Keratinocyte (primary cell): Measurements from ENCODE around the gene NKAP. TPM values are rescaled to one million over a fixed set of nuclear protein-coding genes. Genes with fewer than 3 reads are reported as not detected.

Experiments used
- DNase-seq: peaks from one replicate; pipeline ENCODE4 v3.0.0-alpha.2; 2011; ENCODE audit warnings: low read depth, missing footprints, low spot score
- FAIRE-seq: peaks from 2 replicates; lab custom pipeline; 2011; peaks lifted over from hg19 to GRCh38; lab: Jason Lieb, UNC
- H2AFZ ChIP-seq: 2 replicates; pipeline ENCODE4 v1.6.0; 2012; ENCODE audit warnings: low read length, control low read depth, inconsistent platforms; ENCODE audit not compliant: control insufficient read depth
- H3K27ac ChIP-seq: 2 replicates; pipeline ENCODE4 v1.5.1; 2011; ENCODE audit warnings: low read length; ENCODE audit not compliant: control insufficient read depth, insufficient read depth
- H3K27me3 ChIP-seq: 3 replicates; pipeline ENCODE4 v1.6.0; 2011; ENCODE audit warnings: low read length; ENCODE audit not compliant: control insufficient read depth, insufficient read depth; ENCODE audit errors: extremely low read depth
- H3K36me3 ChIP-seq, 2 experiments: 2 replicates in 1 of 2; 3 replicates in 1 of 2; pipeline ENCODE4 v1.5.1; 2011; ENCODE audit warnings: low read length in 2 of 2, mild to moderate bottlenecking in 1 of 2; ENCODE audit not compliant: control insufficient read depth in 2 of 2, insufficient read depth in 2 of 2; ENCODE audit errors: extremely low read depth in 1 of 2
- H3K4me1 ChIP-seq: 3 replicates; pipeline ENCODE4 v1.5.1; 2011; ENCODE audit warnings: low read length; ENCODE audit not compliant: control insufficient read depth, insufficient read depth; ENCODE audit errors: extremely low read depth
- H3K4me2 ChIP-seq: 3 replicates; pipeline ENCODE4 v1.6.0; 2011; ENCODE audit warnings: low read depth, low read length; ENCODE audit not compliant: control insufficient read depth, insufficient read depth; ENCODE audit errors: extremely low read depth
- H3K4me3 ChIP-seq, 3 experiments: fragments of 200-600 bp in 1 of 3; sonication (generic) in 1 of 3; 2 replicates in 2 of 3; 3 replicates in 1 of 3; pipeline ENCODE4 v1.5.1; 2011 to 2016; ENCODE audit warnings: low read length in 3 of 3, mild to moderate bottlenecking in 3 of 3, control low read depth in 2 of 3, inconsistent platforms in 1 of 3, low read depth in 1 of 3, mixed read lengths in 1 of 3, mixed run types in 1 of 3, moderate library complexity in 1 of 3; ENCODE audit not compliant: control insufficient read depth in 2 of 3, insufficient read depth in 2 of 3; ENCODE audit errors: extremely low read depth in 1 of 3
- H3K79me2 ChIP-seq: 2 replicates; pipeline ENCODE4 v1.6.0; 2012; ENCODE audit warnings: low read length; ENCODE audit not compliant: control insufficient read depth, insufficient read depth
- H3K9ac ChIP-seq: 3 replicates; pipeline ENCODE4 v1.6.0; 2011; ENCODE audit warnings: low read length; ENCODE audit not compliant: control insufficient read depth, insufficient read depth; ENCODE audit errors: extremely low read depth
- H3K9me1 ChIP-seq: 3 replicates; pipeline ENCODE4 v1.6.0; 2011; ENCODE audit warnings: low read length; ENCODE audit not compliant: control insufficient read depth, insufficient read depth; ENCODE audit errors: extremely low read depth
- H3K9me3 ChIP-seq: 2 replicates; pipeline ENCODE4 v1.5.1; 2012; ENCODE audit warnings: low read depth, low read length; ENCODE audit not compliant: control insufficient read depth
- H4K20me1 ChIP-seq: 3 replicates; pipeline ENCODE4 v1.6.0; 2011; ENCODE audit warnings: low read length; ENCODE audit not compliant: control insufficient read depth, insufficient read depth; ENCODE audit errors: extremely low read depth
- CTCF ChIP-seq, 3 experiments: IDR thresholded peaks in 1 of 3; conservative IDR thresholded peaks in 1 of 3; optimal IDR thresholded peaks in 1 of 3; 2 replicates in 2 of 3; 3 replicates in 1 of 3; pipeline versions ENCODE3 to v1.5.1; 2011; ENCODE audit warnings: low read length in 3 of 3, mild to moderate bottlenecking in 3 of 3, moderate library complexity in 2 of 3, control low read depth in 1 of 3, inconsistent platforms in 1 of 3; ENCODE audit not compliant: insufficient read depth in 2 of 3; ENCODE audit errors: extremely low read depth in 1 of 3
- EZH2 ChIP-seq: IDR thresholded peaks from one replicate; pipeline ENCODE4 v1.6.1; 2012; ENCODE audit warnings: inconsistent platforms, mild to moderate bottlenecking, low read length, moderate library complexity
- dilution Hi-C: fragments of 300-500 bp; cut with MboI; formaldehyde crosslinking; loops from one replicate; pipeline ENCODE4 v1.7.0; 2020; ENCODE audit warnings: low sequenced_read_pairs; ENCODE audit not compliant: extremely low pct_ligation_motif_present
- polyA plus RNA-seq, 5 experiments: library from polyadenylated mRNA; depleted of rRNA in 3 of 5; stranded (reverse) in 3 of 5; stranded (forward) in 1 of 5; unstranded in 1 of 5; fragments of >200 nt; gene quantifications; 1 replicate in 1 of 5; 2 replicates in 3 of 5; 3 replicates in 1 of 5; pipeline versions ENCODE4 v1.2.1 to v1.2.3, GENCODE V29; 2011 to 2012; ENCODE audit warnings: missing spikeins in 2 of 5, low read depth in 1 of 5, low replicate concordance in 1 of 5

The NKAP gene
- polyA plus RNA-seq, 1 donor (not counting 4 experiments of a cell fraction or from before 2014, with no cell fraction given): 4.6 TPM

- H3K79me2 ChIP-seq: no peaks in the 10 kb centered on the region
- H3K4me1 ChIP-seq: no peaks in the 10 kb centered on the region
- no peak overlapping the region for H2AFZ ChIP-seq
- DNase-seq (no peak), FAIRE-seq (no peak)
- dilution Hi-C loops: no loop called here
- no peak overlapping the region for H3K9ac ChIP-seq
- H3K27me3 ChIP-seq: no peaks in the 10 kb centered on the region
- no peak overlapping the region for H3K4me2 ChIP-seq
- no peaks in the 10 kb centered on the region for H4K20me1 ChIP-seq
- no peaks in the 10 kb centered on the region for H3K9me3 ChIP-seq
- no peak overlapping the region for H3K27ac ChIP-seq
- H3K4me3 ChIP-seq: no peak overlapping the region
- H3K36me3 ChIP-seq: no peaks in the 10 kb centered on the region
- H3K9me1 ChIP-seq: no peaks in the 10 kb centered on the region
- TF ChIP-seq EZH2: no peak
- peak in 2 of 3 experiments; percentile 23 to 28 for TF ChIP-seq CTCF (optimal IDR thresholded peaks at IDR 0.05 in 1 of 3, IDR thresholded peaks at IDR 0.05 in 1 of 3, conservative IDR thresholded peaks at IDR 0.05 in 1 of 3; ENCODE audit: extremely low read depth in 1 of 3, insufficient read depth in 2 of 3, low read length in 3 of 3)
Measured at GRCh38 chrX:119948381-119948780, 4.8 kb upstream of the NKAP start.

GRCh38 chrX:119945481-119945880, 1.9 kb upstream of the NKAP start:
- Histone ChIP-seq H3K27ac (no peak overlapping the region), H2AFZ (no peak overlapping the region), H4K20me1 (no peaks in the 10 kb centered on the region), H3K79me2 (peaks cover 5% of the 10 kb centered on the region), H3K9me3 (no peaks in the 10 kb centered on the region), H3K4me2 (no peak overlapping the region), H3K27me3 (no peaks in the 10 kb centered on the region), H3K4me3 (no peak overlapping the region), H3K36me3 (no peaks in the 10 kb centered on the region), H3K9ac (no peak overlapping the region), H3K4me1 (peaks cover 3% of the 10 kb centered on the region), H3K9me1 (no peaks in the 10 kb centered on the region)
- FAIRE-seq: no peak
- DNase-seq: no peak
- dilution Hi-C loops: no loop called here
- TF ChIP-seq EZH2: no peak
- no peak for TF ChIP-seq CTCF (optimal IDR thresholded peaks at IDR 0.05 in 1 of 3, IDR thresholded peaks at IDR 0.05 in 1 of 3, conservative IDR thresholded peaks at IDR 0.05 in 1 of 3; ENCODE audit: extremely low read depth in 1 of 3, insufficient read depth in 2 of 3, low read length in 3 of 3)
